Measurements from ENCODE around the gene RAB41.
"Not testable (repeated sequence)": the region's sequence is repeated elsewhere in the genome, so short reads cannot be mapped to it uniquely, and the experiment has no call there.

Gene RAB41

DNA sequence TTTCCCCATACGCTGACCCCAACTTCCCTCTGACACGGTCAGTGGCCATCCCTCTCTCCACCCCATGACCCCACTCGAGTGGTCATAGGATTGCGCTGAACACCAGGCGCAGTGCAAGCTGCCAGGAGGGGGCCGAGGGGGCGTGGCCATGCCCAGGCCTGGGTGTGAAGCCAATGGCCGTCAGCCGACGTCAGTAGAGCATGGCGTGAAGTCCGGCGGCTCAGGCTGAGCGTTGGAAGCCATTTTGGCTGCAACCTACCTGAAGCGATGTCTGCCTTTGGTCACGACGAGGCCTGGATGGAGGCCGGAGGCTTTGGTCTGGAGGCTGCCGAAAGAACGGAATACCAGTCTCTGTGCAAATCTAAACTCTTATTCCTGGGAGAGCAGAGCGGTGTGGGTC, at the start of gene RAB41:
TSS of gene RAB41 (plus strand) at position 222 of the 400 bp plus-strand sequence. CDS start at position 268, 46 bp downstream.
- DNase-seq: no peak

DNA sequence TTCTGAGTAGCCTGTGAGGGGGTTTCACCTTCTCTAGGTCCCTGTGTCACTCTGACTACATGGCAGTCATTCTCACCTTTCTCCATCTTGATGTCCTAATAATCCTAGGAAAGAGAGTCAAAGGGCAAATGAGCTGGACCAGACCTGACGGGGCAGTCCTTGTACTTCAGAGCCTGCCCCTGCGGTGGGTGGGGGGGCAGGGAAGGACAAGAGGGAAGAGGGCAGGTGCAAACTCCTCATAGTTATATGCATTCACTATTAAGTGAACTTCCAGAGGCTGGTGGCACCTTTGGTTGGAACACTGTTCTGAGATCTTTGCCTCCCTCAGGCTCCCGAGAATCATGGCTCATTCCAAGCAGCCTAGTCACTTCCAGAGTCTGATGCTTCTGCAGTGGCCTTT, 47.6 kb upstream of the RAB41 start, which contains the start of gene AWAT1:
TSS of gene AWAT1 (plus strand) at position 301 of the 400 bp plus-strand sequence. CDS start at position 342, 41 bp downstream.
- DNase-seq: no peak

DNA sequence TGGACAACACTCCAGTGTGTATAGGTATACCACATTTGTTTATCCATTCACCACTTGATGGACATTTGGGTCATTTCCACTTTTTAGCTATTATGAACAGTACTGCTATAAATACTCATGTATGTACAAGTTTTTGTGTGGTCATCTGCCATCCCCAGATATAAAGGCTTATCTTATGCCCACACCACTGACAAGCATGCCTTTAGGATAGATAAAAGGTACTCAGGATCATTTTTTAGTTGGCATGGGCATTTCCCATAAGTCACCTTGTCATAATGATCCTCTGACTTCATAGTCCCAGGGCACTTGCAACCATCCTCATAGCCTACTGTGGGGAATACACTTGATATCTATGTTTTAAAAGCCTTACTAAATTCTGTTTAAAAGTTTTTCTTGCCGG, 41.2 kb upstream of the RAB41 start:
- DNase-seq: no peak

DNA sequence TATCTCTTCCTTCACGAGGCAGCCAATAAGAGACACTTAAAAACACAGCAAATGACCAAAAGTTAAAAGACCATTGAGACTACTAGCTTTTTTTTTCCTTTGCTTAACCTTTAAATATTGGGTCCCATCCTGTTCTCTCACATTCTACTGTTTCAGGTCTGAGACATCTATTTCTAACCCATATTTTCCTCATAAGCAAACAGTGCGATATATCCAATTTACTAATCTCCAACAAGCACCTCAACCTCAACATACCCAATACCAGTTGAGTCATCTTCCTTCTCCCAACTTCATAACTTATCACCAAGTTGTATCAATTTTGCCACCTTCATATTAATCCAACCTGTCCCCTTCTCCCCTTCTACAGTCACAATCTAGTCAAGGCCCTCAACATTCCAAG, 40.5 kb upstream of the RAB41 start:
- DNase-seq: no peak

DNA sequence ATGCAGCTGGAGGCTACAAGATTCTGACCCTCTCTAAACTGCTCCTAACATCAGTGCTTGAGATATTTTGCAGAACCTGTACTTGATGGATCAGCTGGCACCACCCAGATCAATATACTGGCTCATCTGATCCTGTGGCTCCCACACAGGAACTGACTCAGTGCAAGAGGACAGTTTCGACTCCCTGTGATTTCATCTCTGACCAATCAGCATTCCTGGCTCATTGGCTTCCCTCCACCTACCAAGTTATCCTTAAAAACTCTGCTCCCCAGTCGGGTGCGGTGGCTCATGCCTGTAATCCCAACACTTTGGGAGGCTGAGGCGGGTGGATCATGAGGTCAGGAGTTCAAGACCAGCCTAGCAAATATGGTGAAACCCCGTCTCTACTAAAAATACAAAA, 38.4 kb upstream of the RAB41 start:
- DNase-seq: not testable (repeated sequence)

DNA sequence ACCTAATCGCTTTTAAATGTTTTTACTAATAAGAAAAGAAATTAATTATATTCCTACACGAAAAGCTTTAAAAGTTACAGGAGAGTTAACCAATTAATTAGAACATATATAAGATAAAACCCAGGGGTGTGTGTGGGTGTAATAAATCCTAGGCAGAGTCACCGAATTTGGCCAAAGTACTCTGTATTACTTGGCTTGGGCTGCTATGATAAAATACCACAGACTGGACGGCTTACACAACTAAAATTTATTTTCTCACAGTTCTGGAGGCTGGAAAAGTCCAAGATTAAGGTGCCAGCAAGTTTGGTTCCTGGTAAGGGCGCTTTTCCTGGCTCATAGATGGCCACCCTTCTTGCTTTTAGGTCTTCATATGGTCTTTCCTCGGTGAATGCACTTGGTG, 37.1 kb upstream of the RAB41 start:
- DNase-seq: no peak

DNA sequence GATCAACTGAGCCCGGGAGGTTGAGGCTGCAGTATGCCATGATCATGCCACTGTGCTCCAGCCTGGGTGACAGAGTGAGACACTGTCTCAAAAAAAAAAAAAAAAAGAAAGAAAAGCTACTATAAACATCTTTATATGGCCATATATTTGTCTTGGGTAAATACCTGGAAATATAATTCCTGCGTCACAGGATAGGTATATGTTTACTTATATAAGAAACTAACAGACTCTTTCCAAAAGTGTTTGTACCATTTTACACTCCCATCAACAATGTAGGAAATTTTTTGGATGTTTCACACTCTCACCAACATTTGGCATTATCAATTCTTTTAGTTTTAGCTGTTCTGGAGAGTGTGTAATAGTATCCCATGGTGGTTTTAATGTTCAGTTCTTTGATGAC, 34.7 kb upstream of the RAB41 start:
- no peak for DNase-seq

DNA sequence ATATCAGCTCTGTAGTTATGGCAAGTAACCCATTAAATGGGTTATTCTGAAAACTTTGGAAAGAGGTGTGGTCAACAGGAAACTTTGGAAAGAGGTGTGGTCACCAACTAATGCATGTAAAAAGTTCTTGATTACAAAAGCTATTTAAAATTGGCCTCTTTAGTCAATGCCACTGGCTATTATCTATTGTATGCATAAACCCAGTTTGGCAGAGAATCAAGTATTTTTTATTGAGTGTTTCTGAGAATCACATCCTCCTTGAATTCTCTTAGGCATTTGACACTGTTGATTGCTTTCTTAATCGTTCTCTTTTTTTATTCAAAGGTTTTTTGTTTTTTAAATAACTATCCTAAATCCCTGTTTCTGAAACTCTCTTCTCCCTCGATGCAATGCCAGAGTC, 29.5 kb upstream of the RAB41 start:
- no peak for DNase-seq

DNA sequence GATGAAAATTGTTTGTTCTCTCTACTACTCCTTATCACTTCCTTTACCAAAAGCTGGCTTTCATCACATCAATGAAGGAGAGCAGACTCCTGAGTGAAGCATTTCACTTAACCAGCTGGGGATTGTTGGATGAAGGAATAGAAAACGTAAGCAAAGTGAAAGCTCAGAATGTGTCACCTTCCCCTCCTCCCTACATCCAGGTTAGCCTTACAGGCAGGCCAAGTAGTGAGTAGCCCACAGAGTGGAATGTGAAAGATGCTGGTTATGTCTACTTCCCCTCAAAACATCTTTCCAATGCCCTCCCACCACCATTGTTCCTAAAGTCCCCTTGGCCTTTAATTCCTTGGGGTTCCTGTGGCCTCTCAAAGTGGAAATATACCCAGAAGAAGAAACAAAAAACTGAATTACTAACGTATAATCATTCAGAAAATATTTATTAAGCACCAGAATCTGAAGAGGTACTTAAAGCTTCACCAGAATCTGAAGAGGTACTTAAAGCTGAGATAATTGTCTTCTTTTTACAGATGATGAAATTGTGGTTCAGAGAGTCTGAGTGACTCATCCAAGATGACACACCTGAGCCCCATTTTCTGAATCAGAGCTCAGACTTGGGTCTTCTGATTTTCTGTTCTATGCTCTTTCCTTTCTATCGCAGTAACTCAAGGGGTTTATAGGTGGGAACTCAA, 28.5 kb upstream of the RAB41 start:
- DNase-seq: no peak

DNA sequence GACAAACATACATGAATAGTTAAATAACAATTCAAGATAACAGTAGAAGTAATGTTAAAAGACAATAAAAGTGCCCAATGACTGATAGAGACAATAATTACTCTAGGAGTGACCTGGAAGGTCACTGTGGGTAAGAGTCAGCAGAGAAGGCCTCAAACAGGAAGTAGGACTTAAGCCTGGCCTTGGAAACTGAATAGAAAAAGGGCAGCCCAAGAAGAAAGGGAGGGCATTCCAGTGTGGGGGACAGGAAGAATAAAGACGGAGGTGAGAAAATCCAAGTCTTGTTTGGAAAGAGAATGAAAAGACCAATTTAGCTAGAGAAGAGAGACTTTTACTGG, 27.9 kb upstream of the RAB41 start:
- DNase-seq: no peak

DNA sequence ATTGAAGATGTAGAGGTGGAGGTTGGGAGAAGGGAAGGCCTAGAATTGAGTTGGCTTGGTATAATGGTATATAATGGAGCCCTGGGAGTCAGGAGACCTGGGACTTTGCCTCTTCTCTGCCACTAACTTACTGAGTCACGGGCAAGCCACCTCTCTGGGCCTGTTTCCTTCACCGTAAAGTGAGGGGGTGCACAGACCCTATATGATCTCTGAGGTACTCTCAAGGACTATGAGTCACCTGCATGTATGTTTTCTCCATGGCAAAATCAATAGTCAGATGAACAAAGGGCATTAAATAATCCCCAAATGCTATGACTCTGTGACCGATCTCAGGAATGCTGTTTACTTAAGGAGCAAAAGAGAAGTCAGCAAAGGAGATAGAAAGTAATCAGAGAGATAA, 27.1 kb upstream of the RAB41 start:
- DNase-seq: no peak

DNA sequence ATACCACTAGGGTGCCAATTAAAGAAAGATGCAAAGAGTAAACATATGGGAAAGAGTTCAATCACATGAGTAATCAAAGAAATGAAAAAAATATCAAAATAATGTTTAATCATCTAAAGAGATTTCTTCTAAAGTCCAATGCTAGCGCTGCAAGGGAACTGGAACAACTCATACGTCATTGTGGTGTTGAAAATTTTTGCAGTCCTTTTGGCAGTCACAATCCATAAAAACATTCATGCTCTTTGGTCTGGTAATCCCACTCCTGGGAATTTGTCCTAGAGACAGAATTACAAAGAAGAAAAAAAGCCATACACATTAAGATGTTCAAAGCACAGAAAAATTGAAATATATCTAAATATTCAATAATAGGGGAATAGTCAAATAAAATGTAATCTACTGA, 26.5 kb upstream of the RAB41 start:
- DNase-seq: no peak

DNA sequence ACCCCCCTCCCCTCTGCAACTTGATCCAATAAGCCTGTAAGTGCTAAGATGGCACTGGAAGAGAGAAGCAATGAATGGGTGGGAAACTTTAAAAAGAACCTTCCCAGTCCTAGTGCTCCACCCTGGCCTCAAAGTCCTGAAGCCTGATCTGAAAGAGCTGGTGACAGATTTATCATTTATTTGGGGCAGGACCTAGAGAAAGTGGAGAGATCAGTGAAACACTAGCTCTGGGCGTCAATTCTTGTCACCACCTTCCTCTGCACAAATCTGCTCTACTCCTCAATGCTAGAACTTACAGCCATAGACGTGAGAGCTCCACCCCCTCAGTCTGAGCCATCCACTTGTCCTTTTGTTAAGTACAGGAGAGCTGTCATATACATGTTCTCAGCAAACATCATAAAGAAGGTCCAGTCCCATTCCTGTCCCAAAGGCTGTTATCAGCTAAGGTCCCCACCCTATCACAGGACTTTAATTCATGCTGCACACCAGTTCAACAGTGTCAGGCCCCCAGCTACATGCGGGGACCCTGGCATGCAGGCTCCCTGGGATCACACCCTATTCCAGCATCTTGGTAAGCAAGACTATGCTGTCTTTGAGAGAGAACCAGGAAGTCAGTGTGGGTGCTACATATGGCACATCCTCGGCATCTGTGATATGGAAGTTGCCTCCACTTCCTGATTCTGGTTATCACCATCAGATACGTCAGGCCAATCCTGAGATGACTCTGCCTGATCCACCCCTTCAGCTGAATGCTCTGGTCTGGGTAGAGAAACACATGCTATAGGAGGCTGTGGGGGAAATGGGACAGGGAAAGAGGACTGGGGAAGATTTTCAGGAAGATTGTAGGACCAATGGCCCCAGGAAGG, 24.3 kb upstream of the RAB41 start:
- no peak for DNase-seq

DNA sequence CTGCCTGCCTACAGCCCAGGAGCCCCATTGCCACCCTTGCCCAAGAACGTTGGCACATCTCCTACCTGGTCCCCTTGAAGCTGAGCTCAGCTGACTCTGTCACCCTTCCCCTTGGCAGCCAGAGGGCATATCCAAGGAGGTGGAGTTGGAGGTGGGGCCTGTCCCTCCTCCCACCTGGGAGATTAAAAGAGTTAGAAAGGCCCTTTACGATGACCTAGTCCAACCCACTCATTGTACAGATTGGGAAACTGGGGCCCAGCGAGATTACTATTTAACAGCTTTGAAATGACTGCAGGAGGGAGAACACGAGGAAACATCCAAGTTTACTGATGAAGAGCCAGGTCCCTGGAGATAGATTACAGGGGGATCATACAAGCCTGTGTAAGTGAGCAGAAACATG, 21.9 kb upstream of the RAB41 start, which contains the start of gene P2RY4:
TSS of gene P2RY4 (minus strand) at position 101 of the 400 bp plus-strand sequence. CDS start 580 bp downstream, outside the sequence.
- no peak for DNase-seq

DNA sequence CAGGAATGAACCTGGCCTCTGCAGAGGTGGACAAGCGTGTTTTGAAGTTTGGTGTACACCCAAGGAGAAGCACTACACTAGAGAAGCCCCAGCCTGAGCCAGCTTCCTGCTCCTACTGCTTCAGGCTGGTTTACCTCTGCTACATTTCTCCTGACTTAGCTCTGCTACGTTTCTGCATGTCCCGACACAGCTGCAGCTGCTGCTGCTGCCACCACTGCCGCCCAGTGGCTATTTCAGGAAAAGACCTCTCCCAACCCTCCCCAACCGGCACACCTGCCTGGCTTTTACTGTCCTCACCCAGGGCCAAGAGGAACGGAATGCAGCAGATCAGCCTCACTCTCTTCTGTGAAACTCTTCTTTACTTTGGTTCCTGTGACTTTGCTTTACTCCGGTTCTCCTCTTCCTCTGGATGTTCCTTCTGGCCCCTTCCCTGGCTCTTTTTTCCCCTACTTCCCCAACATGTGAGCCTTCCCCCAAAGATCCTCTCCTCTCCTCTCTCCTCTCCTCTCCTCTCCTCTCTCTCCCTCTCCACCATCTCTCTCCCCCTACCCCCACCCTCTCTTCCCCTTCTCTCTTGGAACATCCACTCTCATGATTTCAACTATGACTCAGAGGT, 18.9 kb upstream of the RAB41 start:
- no peak for DNase-seq

DNA sequence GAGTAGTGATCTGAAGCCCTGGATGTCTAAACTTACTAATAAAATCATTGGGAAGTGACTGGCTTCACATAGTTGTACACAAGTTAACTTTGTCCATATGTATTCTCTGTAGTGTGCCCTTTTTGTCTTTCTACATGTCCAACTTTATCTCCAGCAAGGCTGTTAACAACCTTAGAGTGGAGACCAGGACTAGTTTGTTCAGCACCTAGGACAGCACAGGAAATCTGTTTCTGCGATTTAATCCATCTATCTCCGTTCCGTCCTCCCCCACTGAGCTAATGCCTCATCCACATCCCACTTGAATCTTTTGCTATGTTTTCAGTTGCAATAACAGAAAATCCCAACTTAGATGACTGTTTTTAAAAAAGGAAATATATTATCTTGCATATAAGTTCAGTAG, 17.2 kb upstream of the RAB41 start:
- DNase-seq: no peak

DNA sequence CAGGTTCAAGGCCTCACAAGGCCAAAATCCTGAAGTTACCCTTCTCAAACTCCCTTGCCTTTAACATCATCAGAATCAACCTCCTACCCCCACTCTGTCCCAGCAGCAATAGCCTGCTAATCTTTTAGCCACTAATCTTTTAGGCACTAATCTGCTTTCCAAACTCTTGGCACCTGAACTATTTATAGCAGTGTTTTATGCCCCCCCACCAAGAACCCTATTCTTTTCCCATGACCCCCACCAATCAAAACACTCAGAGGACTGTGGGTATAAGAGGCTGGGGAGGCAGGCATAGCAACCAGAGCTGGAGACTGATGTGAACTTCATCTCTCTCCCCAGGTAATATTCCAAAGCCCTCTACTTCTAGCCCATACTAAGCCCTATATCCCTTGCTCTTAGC, 13.9 kb upstream of the RAB41 start, which contains the start of gene ARR3:
TSS of gene ARR3 (plus strand) at position 301 of the 400 bp plus-strand sequence. CDS start 1,052 bp downstream, outside the sequence.
- DNase-seq: no peak

DNA sequence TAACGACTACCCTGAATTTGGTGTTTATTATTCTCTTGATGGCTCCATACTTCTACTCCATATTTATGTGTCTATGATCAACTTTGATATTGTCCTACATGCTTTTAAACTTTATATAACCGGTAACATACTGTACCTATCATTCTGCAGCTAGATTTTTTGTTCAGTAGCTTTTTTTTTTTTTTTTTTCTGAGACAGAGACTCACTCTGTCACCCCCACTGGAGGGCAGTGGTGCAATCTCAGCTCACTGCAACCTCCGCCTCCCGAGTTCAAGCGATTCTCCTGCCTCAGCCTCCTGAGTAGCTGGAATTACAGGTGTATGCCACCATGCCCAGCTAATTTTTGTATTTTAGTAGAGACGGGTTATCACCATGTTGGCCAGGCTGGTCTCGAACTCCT, 7.9 kb upstream of the RAB41 start:
- not testable (repeated sequence) for DNase-seq

DNA sequence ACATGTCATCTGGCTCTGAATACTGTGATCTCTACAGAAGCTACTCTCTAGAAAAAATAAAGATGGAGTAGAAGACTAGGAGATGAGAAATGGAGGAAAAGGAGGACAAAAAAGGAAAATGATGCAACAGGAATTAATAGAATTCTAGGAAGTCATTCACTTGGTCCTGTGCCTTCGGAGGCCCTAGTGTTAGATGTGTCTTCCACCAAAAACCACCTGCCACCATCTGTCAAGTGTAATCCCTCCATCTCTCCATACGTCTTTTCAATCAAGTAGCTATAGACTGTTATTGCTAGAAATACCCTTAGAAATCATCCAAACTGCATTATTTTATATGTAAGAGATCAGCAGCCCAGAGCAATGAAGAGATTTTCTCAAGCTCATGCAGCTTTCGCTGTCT, 2.9 kb upstream of the RAB41 start:
- DNase-seq: no peak

DNA sequence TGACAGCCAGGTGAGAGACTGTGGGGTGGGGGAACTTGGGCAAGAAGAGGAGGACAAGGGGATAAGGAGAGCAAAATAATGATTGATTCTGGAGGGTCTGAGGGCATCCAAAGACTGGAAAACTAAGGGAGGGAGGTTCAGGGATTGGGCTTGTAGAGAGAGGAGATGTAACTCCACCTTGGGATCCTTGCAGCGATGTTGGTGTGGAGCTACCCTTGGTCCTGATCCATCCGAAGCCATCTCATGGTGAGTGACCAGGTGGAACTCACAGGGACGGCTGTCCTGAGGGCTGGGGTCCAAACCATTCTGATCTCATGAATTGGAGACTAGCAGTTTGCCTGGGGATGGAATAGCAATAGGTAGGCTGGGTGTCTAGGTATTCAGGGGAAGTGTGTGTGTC, 1.4 kb upstream of the RAB41 start:
- no peak for DNase-seq

DNA sequence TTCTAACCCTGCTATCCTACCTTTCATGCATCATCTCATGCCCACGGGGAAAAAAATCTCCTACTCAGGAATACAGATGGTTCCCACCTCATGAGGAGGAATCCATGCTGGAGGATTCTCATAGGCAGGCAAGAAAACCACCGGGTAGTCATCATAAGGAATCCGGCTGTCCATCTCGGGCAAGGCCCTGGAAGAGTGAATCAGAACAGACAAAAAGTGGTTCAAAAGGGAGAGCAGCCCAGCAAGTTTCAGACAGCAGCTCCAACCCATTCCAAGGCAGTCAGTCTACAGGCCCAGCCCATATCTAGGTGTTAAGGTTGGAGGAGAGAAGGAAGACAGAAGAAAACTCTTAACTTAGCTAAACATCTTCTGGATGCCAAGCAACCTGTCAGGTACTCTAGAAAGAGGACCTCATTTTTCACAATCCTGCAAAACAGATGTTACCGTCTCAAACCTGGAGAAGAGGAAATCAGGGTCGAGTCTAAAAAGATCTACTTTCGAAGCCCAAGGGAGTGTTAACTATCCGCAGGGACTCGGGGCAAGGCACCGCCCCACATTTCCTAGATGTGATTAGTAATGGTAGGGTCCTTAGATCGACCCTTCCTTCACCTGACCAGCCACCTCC, 7.3 kb downstream of the RAB41 start:
- DNase-seq: no peak

DNA sequence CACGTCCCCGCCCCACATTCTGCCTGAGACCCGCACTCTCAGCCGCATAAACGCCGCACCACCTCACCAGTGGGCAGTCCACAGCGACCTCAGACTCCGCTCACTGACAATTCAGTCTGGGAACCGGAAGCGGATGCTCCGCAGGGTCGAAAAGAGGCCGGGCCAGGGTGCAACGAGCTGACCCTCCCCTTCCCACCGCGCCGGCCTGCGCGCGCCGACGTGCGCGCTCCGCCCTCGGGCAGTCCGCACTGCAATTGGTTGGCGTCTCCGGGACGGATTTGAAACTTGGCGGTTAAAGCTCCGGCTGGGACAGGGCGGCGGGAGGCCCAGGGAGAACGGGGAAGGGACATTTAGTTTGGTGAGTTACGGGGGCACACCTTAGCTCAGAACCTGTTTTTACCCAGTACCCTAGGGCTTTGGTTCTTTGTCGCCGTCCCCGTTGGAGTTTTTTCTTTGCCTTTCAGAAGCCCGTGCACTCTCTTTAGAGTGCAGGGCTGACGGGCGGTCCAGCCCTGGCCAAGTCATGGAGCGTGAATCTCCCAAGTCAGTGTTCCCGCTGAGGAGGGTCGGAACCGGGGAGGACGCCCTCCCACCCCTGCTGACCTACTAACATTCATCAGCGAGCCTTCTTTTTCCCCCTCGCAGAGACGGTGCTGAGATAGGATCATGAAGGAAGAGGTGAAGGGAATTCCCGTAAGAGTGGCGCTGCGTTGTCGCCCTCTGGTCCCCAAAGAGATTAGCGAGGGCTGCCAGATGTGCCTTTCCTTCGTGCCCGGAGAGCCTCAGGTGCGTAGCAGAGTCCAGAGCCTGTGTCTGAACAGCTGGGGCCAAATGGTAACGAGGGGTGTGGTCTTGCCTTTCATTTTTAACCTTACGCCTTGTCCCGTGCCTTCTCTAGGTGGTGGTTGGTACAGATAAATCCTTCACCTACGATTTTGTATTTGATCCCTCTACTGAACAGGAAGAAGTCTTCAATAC, 8.1 kb downstream of the RAB41 start, which contains the start of the genes KIF4A and PDZD11:
TSS of gene KIF4A (plus strand) at position 312 of the 978 bp plus-strand sequence. CDS start at position 667, 355 bp downstream.
TSS of gene PDZD11 (minus strand) at position 135 of the 978 bp plus-strand sequence. CDS start 586 bp downstream, outside the sequence.
- DNase-seq: peak; percentile 72

Measured in stimulated activated naive CD4-positive, alpha-beta T cell treated with Interleukin-2 at 50 U/mL for 16 hours (primary cell).